HL-60 (cell line): ENCODE data around the gene CES2.

Experiments used
- DNase-seq, 2 experiments: peaks; one replicate each; pipeline ENCODE4 v3.0.0-alpha.2; 2010 to 2020; ENCODE audit warnings: low read depth in 1 of 2, low spot score in 1 of 2
- H3K27ac ChIP-seq: fragments of 250-450 bp; sonication (Bioruptor Pico); replicated peaks from 2 replicates; pipeline ENCODE4 v1.5.1; 2020; ENCODE audit warnings: mild to moderate bottlenecking, moderate library complexity
- H3K27me3 ChIP-seq: fragments of 250-450 bp; sonication (Bioruptor Pico); 2 replicates; pipeline ENCODE4 v1.5.1; 2021; ENCODE audit warnings: mild to moderate bottlenecking, moderate library complexity; ENCODE audit not compliant: insufficient read depth, poor library complexity, severe bottlenecking
- H3K4me3 ChIP-seq: replicated peaks from 2 replicates; pipeline ENCODE4 v1.5.1; 2011; ENCODE audit warnings: mild to moderate bottlenecking, control low read depth, low read length; ENCODE audit not compliant: insufficient read depth
- GABPA ChIP-seq: IDR thresholded peaks from 2 replicates; pipeline ENCODE4 v1.6.1; 2012; ENCODE audit warnings: low read depth
- POLR2AphosphoS5 ChIP-seq: IDR thresholded peaks from 2 replicates; pipeline ENCODE4 v1.6.1; 2012; ENCODE audit warnings: low read depth
- SPI1 ChIP-seq: IDR thresholded peaks from 2 replicates; pipeline ENCODE4 v1.6.1; 2012; ENCODE audit warnings: low read depth, mild to moderate bottlenecking, borderline replicate concordance
- TF ChIP-seq, protein P1 (sequence below): IDR thresholded peaks from 2 replicates; pipeline ENCODE4 v1.6.1; 2012; ENCODE audit warnings: low read depth; ENCODE audit not compliant: insufficient replicate concordance
- TF ChIP-seq, protein P2 (sequence below): IDR thresholded peaks from one replicate; pipeline ENCODE4 v1.5.1; 2011; ENCODE audit warnings: low read length, control low read depth, inconsistent platforms; ENCODE audit not compliant: insufficient read depth

The CES2 gene

DNA sequence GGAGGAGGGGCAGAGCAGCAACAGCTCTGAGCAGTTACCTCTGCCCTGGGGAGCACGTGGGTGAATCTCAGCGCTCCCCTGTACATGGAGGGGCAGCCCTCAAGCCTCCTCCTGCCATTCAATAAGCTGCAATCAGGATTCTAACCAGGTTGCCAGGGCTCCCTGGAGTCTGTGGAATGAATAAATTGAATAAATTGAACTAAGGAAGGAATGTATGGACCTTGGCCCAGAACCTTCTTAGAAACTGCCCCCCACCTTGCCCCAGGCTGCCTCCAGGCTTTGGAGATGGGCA lies 15.1 kb upstream of the CES2 start:
- Histone ChIP-seq H3K4me3 (no peak overlapping the region), H3K27ac (no peak overlapping the region), H3K27me3 (peaks cover 25% of the 10 kb centered on the region)
- TF ChIP-seq GABPA: no peak
- DNase-seq: no peak

DNA sequence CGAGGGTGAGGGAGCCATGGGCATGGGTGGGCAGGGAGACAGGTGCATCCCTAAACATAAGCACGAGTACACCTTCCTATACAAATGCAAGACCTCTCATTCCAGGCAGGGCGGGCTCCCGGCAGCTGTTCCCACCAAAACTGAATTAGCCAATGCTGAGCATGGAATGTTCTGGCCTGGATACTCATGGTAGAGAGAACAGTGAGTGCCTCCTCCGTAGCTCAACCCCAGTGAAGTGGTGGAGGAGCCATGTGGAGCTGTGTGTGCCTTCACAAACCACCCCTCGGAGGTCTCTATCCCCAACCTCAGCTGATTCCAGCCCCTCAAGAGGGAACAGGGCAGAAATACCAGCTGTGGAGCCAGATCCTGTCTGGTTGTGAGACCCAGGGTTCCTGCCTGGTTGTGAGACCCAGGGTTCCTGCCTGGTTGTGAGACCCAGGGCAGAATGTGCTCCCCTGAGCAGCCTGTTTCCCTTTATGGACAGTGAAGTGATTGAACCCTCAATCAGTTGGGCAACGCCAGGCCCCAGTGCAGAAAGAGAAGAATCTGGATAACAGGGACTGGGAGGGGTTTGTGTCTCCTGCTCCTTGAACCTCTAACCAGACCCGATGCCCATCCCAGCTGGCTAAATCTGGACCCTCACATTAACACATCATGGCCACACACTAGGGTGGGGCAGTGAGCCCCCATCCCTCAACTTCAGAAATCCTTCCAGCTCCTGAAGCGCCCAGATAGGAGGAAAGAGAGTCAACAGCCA lies 14.2 kb upstream of the CES2 start:
- no peak for DNase-seq

DNA sequence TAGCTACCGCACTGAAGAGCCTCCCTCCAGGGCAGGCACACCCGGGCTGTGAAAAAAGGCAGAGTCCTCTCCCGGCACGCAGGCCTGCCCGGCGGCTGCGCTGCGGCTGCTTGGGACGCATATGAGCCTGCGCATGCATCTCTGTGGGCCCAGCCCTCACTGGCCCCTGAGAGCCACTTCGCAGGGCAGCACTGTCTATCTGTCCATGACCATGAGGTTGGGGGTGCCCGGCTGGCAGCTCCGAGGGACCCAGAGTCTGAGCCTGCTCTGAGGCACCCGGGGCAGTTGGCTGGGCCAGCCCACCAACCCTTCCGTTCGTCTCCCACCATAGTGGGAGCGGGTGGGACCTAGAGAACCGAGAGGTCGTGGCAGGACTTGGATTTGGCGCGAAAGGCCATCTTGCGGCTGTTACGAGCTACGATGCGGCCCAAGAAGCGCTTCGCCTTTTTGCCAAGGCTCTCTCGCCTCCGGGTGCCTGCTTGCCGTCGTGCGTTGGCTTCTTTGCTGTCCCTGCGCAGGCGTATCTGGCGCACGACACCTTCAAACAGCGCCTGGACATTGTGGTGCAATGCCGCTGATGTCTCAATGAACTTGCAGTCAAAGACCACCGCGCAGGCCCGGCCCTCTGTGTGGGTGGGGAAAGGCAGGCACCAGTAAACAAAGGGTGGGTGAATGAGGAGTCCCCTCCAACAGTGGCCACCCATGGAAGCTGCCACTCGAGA lies 13.4 kb upstream of the CES2 start:
- H3K27me3 ChIP-seq: peaks cover 36% of the 10 kb centered on the region
- no peak overlapping the region for H3K27ac ChIP-seq
- no peak overlapping the region for H3K4me3 ChIP-seq
- TF ChIP-seq GABPA: no peak
- TF ChIP-seq, protein P1, sequence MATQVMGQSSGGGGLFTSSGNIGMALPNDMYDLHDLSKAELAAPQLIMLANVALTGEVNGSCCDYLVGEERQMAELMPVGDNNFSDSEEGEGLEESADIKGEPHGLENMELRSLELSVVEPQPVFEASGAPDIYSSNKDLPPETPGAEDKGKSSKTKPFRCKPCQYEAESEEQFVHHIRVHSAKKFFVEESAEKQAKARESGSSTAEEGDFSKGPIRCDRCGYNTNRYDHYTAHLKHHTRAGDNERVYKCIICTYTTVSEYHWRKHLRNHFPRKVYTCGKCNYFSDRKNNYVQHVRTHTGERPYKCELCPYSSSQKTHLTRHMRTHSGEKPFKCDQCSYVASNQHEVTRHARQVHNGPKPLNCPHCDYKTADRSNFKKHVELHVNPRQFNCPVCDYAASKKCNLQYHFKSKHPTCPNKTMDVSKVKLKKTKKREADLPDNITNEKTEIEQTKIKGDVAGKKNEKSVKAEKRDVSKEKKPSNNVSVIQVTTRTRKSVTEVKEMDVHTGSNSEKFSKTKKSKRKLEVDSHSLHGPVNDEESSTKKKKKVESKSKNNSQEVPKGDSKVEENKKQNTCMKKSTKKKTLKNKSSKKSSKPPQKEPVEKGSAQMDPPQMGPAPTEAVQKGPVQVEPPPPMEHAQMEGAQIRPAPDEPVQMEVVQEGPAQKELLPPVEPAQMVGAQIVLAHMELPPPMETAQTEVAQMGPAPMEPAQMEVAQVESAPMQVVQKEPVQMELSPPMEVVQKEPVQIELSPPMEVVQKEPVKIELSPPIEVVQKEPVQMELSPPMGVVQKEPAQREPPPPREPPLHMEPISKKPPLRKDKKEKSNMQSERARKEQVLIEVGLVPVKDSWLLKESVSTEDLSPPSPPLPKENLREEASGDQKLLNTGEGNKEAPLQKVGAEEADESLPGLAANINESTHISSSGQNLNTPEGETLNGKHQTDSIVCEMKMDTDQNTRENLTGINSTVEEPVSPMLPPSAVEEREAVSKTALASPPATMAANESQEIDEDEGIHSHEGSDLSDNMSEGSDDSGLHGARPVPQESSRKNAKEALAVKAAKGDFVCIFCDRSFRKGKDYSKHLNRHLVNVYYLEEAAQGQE: no peak
- TF ChIP-seq SPI1: no peak
- no peak for TF ChIP-seq POLR2AphosphoS5
- TF ChIP-seq, protein P2, sequence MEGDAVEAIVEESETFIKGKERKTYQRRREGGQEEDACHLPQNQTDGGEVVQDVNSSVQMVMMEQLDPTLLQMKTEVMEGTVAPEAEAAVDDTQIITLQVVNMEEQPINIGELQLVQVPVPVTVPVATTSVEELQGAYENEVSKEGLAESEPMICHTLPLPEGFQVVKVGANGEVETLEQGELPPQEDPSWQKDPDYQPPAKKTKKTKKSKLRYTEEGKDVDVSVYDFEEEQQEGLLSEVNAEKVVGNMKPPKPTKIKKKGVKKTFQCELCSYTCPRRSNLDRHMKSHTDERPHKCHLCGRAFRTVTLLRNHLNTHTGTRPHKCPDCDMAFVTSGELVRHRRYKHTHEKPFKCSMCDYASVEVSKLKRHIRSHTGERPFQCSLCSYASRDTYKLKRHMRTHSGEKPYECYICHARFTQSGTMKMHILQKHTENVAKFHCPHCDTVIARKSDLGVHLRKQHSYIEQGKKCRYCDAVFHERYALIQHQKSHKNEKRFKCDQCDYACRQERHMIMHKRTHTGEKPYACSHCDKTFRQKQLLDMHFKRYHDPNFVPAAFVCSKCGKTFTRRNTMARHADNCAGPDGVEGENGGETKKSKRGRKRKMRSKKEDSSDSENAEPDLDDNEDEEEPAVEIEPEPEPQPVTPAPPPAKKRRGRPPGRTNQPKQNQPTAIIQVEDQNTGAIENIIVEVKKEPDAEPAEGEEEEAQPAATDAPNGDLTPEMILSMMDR: no peak
- no peak for DNase-seq

More for the DNA sequence above, 14.2 kb upstream of the CES2 start:
- Histone ChIP-seq H3K4me3 (no peak overlapping the region), H3K27me3 (peaks cover 32% of the 10 kb centered on the region), H3K27ac (no peak overlapping the region)
- TF ChIP-seq GABPA: no peak
- TF ChIP-seq SPI1: no peak
- TF ChIP-seq, protein P2: no peak
- no peak for TF ChIP-seq POLR2AphosphoS5

DNA sequence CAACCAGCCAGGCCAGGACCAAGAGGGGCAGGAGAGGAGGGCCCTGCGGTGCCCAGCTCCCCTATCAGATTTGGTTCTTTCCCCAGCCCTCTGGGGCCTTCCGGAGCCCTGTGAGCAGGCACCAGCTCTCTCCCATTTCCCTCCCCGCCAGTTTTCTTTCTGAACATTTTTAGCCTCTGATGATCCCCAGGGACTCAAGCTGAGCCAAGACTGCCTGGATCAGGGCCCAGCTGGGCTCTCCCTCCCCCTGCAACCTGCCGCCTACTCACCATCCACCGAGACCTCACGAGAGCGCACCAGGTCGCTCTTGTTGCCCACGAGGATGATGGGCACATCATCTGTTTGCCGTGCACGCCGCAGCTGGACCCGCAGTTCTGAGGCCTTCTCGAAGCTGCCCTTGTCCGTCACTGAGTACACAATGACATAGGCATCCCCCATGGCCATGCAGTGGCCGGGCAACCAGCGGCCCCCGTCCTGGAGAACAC lies 12.0 kb upstream of the CES2 start:
- H3K27ac ChIP-seq: no peak overlapping the region
- TF ChIP-seq GABPA (no peak), POLR2AphosphoS5 (no peak), SPI1 (no peak)
- TF ChIP-seq, protein P1: no peak
- TF ChIP-seq, protein P2: no peak
- peaks cover 36% of the 10 kb centered on the region for H3K27me3 ChIP-seq
- no peak for DNase-seq
- no peak overlapping the region for H3K4me3 ChIP-seq
